ENCODE data around the gene CRTC2. TPM values are rescaled to one million over a fixed set of nuclear protein-coding genes. Genes with fewer than 3 reads are reported as not detected.
"Not testable (repeated sequence)": the region's sequence is repeated elsewhere in the genome, so short reads cannot be mapped to it uniquely, and the experiment has no call there.

Gene CRTC2
- total RNA-seq, 1 donor from 2014 or later = 107 TPM

GRCh38 chr1:153905908-153906307, 52.5 kb downstream of the CRTC2 start:
- intact Hi-C loops (cut with micrococcal nuclease) = not testable (repeated sequence)

- intact Hi-C loops (cut with micrococcal nuclease) = no loop called here
Observed at GRCh38 chr1:153903841-153904455, 54.5 kb downstream of the CRTC2 start.

- intact Hi-C loops (cut with micrococcal nuclease) = no loop called here
Observed at GRCh38 chr1:153899509-153899908, 58.9 kb downstream of the CRTC2 start.

Other genes starting within 250 kb of the CRTC2 start
- 60.6 and 64.4 TPM in 2 replicates for gene INTS3, start 230.6 kb downstream of the CRTC2 start, total RNA-seq
- 21.0 and 22.5 TPM in 2 replicates for gene SLC27A3, start 183.2 kb downstream of the CRTC2 start, total RNA-seq
- gene GATAD2B, start 35.6 kb downstream of the CRTC2 start, total RNA-seq = 70.1 and 74.1 TPM in 2 replicates
- gene DENND4B, start 11.9 kb downstream of the CRTC2 start, total RNA-seq = 170 and 173 TPM in 2 replicates
- 64.2 and 65.1 TPM in 2 replicates for gene SLC39A1, start 4.9 kb upstream of the CRTC2 start, total RNA-seq
- gene CREB3L4, start 9.3 kb upstream of the CRTC2 start, total RNA-seq = 6.1 and 6.2 TPM in 2 replicates
- gene JTB, start 19.1 kb upstream of the CRTC2 start, total RNA-seq = 145 and 146 TPM in 2 replicates
- 1.3 and 1.7 TPM in 2 replicates for gene RAB13, start 27.7 kb upstream of the CRTC2 start, total RNA-seq
- gene RPS27, start 32.1 kb upstream of the CRTC2 start, total RNA-seq = 1,743 and 1,866 TPM in 2 replicates
- 0.12 and 0.15 TPM in 2 replicates for gene NUP210L, start 196.5 kb upstream of the CRTC2 start, total RNA-seq
- gene TPM3, start 233.5 kb upstream of the CRTC2 start, total RNA-seq = 706 and 720 TPM in 2 replicates
- not detected in 2 replicates for gene CFAP141, start 247.7 kb upstream of the CRTC2 start, total RNA-seq